Gastrocnemius medialis (tissue), 4 donors: ENCODE results near the gene GDPD5.

Experiments
- POLR2A ChIP-seq, 2 donors: fragments of 450-650 bp; IDR thresholded peaks; one replicate each; pipeline ENCODE4 v1.6.1; 2017; ENCODE audit warnings: antibody characterized with exemption in 2 of 2, mild to moderate bottlenecking in 2 of 2, moderate library complexity in 2 of 2
- TF ChIP-seq, protein P1 (sequence below), 5 experiments: fragments of 450-650 bp in 3 of 5; fragments of 200-600 bp in 2 of 5; sonication (generic) in 2 of 5; IDR thresholded peaks in 4 of 5; conservative IDR thresholded peaks in 1 of 5; 1 replicate in 4 of 5; 2 replicates in 1 of 5; pipeline ENCODE4 v1.5.1; 2016 to 2019; ENCODE audit warnings: antibody characterized with exemption in 5 of 5, mild to moderate bottlenecking in 3 of 5, moderate library complexity in 3 of 5

DNA sequence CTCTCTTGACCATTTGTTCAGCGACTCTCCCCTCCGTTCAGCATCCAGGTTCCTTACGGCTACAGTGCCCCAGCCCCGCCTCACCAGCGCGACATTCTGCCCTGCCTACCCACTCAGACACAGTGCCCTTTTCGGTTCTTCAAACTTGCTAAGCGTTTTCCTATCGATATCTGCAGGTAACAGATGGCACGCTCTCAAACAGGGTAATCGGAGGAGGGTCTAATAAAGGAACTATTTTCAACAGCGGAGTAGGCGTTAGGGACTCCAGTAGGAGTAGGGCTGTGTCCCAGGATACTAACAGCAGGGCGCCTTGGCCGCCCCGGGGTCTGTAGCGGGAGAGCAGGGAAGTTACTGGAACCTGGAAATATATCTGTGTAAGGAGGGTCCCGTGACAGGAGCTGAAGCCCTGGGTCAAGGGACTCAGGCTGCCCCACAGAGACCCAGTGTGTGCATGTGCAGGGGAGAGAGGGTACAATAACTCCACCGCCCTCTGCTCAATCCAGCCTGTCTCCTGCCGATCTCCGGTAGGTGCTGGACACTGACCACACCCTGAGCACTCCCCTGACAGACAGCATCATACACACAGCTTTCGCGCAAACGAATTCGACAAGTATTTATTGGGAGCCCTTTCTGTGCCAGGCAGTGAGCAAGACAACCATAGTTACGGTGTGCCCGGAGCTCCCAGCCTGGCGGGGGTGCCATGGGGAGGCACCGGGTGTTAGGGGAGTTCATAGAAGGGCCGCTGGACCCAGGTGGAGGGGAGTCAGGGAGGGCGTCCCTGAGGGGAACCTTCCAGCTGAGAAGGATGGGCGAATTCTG is 94.8 kb downstream of the GDPD5 start:
- TF ChIP-seq, protein P1, sequence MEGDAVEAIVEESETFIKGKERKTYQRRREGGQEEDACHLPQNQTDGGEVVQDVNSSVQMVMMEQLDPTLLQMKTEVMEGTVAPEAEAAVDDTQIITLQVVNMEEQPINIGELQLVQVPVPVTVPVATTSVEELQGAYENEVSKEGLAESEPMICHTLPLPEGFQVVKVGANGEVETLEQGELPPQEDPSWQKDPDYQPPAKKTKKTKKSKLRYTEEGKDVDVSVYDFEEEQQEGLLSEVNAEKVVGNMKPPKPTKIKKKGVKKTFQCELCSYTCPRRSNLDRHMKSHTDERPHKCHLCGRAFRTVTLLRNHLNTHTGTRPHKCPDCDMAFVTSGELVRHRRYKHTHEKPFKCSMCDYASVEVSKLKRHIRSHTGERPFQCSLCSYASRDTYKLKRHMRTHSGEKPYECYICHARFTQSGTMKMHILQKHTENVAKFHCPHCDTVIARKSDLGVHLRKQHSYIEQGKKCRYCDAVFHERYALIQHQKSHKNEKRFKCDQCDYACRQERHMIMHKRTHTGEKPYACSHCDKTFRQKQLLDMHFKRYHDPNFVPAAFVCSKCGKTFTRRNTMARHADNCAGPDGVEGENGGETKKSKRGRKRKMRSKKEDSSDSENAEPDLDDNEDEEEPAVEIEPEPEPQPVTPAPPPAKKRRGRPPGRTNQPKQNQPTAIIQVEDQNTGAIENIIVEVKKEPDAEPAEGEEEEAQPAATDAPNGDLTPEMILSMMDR (IDR thresholded peaks at IDR 0.05 in 4 of 5, conservative IDR thresholded peaks at IDR 0.05 in 1 of 5), result no peak
- no peak for TF ChIP-seq POLR2A (IDR thresholded peaks at IDR 0.05)
